Measurements from ENCODE around the gene CCBE1.
A peak's percentile ranks its signal among the peaks of the same experiment; 100 is the strongest.
"Not testable (repeated sequence)": the region's sequence is repeated elsewhere in the genome, so short reads cannot be mapped to it uniquely, and the experiment has no call there.

The CCBE1 gene

GRCh38 chr18:59675346-59675745 is 21.9 kb downstream of the CCBE1 start:
- DNase-seq = no peak

DNA sequence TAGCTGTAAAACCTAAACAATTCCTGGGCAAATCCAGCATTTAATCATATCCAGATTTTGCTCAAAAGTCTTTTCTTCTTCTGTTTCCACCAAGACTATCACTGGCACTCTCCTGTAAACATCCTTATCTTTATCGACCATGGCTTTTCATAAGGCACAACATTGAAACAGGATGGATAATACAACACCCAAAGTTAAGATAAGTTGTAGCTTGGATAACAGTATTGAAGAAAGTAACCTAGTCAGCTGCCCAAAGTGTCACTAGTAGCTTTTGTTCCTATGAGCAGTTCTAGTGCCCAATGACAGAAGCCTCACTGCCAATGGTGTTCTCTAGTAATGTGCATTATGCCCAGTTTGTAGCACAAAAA is 22.3 kb downstream of the CCBE1 start:
- no peak for DNase-seq

GRCh38 chr18:59674186-59674902 is 22.9 kb downstream of the CCBE1 start:
- no peak for DNase-seq

GRCh38 chr18:59672235-59672711 is 24.9 kb downstream of the CCBE1 start:
- DNase-seq = peak; percentile 9

GRCh38 chr18:59671551-59671950 is 25.7 kb downstream of the CCBE1 start:
- no peak for DNase-seq

- DNase-seq = no peak
These were observed 27.2 kb downstream of the CCBE1 start for GRCh38 chr18:59669872-59670657.

GRCh38 chr18:59667488-59667887 is 29.7 kb downstream of the CCBE1 start:
- no peak for DNase-seq

DNA sequence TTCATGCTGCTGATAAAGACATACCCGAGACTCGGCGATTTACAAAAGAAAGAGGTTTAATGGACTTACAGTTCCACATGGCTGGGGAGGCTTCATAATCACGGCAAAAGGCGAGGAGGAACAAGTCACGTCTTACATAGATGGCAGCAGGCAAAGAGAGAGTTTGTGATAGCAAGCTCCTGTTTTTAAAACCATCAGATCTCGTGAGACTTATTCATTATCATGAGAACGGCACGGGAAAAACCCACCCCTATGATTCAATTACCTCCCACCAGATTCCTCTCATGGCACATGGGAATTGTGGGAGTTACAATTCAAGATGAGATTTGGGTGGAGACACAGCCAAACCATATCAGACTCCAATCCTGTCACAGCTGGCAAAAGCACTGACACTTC is 31.2 kb downstream of the CCBE1 start:
- DNase-seq = not testable (repeated sequence)

DNA sequence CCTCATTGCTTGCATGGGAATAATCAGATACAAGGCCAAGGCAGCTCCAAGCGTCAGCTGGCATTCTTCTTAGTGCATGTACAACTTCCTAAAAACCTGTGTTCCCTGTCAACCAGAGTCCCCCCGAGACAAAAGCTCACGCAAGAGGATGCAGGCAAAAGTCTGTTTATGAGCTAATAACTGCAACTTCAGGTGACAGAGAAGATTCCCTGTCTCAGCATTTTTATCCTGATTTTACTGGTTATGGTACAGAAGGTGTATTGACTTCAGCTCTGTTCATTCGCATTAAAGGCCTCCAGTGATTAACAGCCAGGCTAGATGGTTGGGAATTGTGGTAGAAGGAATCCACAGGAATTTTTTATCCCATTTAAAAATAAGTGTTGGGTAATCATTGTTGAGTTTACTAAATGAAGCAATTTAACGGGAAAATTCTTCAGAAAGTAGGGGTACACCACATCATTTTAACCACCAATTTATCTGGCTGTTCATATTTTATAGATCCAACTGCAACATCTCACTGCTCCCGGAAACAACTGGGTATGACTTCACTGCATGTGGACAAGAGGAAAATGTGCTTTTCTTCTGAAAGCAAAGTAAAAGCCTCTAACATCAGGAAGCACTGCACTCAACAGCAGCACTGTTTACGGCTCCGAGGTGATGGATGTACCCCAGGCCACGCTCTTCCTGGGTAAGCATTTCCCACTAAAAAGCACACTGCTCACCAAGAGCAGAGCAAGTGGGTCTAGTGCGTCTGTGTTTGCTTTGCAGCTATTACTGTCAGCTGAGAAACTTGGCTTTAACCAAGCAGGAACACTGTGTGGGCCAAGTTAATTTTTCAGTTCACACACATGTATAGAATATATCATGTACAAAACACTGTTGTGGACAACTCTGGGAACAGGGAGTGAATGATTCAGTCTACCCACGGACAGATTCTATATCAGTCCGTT is 31.9 kb downstream of the CCBE1 start:
- DNase-seq = no peak

DNA sequence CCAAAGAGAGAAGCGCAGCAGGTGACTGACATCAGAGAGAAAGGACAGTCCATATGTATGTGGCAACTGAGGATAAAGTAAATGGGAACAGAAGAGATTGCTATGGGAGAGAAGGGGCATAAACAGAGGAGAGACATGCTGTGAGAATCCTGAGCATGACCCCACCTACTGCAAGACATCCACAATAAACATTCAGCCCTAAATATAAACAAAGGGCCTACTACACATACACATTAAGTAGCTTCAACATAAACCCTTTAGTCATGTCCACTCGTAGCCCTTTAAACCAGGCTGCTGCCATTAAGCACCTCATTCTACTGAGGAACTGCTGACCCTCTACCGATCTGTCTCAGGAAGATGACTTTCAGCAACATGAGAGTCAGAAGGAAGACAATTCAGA is 32.9 kb downstream of the CCBE1 start:
- DNase-seq = no peak

GRCh38 chr18:59663096-59663495 is 34.1 kb downstream of the CCBE1 start:
- DNase-seq = no peak

DNA sequence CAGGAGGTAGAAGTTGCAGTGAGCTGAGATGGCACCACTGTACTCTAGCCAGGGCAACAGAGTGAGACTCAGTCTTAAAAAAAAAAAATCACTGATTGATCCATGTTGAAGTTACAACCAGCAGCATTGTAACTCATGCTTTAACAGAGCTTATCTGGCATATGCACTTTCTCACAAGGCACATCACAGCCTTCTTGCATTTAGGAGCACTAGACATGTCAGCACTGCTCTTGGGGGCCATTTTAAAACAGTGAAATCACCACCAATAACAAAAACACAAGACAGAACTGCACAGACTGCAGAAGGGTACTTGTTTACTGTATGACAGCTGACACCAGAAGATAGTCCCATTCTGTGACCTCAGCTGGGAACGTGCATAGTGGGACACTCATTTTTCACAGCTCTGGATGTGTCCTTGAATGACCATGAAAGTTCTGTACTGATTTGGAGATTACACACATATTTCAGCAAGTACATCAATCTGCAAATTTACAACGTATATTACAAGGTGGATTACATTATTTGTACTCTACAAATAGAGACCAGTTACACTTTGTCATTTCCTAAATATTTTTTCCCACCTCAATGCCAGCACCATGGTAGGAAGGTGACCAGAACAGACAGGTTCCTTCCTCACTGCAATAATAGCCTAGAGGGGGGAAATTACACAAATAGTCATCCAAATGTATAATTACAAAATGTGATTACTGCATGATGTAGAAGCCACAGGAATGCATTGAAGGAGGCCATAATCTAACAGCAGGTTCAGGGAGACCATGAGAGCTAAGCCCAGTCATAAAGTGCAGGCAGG is 35.1 kb downstream of the CCBE1 start:
- no peak for DNase-seq

GRCh38 chr18:59660786-59661743 is 36.2 kb downstream of the CCBE1 start:
- no peak for DNase-seq

DNA sequence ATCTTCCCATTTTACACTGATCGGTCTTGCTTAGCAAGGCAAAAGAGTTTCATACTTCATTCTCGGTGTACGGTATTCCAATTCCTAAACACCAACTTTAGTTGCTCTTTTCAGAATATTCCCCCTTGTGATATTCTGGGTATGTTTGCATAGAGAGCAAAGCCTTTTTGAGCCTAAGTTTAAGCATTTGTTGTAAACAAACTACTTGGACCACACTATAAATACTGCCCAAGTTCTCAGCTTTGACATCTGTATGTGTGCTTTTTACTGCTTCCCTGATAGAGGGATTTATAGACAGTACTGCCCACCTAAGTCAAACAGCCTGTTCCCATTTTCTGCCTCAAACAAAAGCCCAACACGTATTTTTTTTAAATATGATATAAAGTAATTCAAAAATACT is 36.9 kb downstream of the CCBE1 start:
- no peak for DNase-seq

- DNase-seq = no peak
These were observed 37.6 kb downstream of the CCBE1 start for GRCh38 chr18:59659508-59660170.

- no peak for DNase-seq
These were observed 38.3 kb downstream of the CCBE1 start for GRCh38 chr18:59658941-59659340.

- no peak for DNase-seq
These were observed 40.2 kb downstream of the CCBE1 start for GRCh38 chr18:59657012-59657411.

GRCh38 chr18:59656373-59656887 is 40.8 kb downstream of the CCBE1 start:
- no peak for DNase-seq

- DNase-seq = no peak
These were observed 41.5 kb downstream of the CCBE1 start for GRCh38 chr18:59655676-59656075.

DNA sequence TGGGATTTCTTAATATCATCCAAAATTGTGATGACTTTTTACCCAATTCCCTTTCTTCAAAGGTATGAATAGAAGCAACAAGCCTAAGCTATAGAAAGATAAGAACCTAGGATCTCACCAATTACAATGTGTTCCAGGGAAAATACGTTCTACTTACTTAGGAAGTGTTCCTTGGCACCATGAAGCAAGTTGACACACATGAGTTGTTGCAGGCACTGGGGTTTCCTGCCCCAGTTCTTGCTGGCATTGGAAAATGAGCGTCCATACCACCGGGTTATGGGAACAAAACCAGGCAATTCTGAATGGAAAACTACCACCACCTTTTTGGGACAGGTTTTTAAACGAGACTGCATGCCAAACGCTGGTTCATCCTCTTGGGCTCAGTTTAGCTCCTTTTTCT is 46.2 kb downstream of the CCBE1 start:
- no peak for DNase-seq
